SK-N-MC (cell line): ENCODE measurements around the gene GLT6D1.

Experiments used
- EZH2 ChIP-seq: fragments of 200-600 bp; sonication (generic); IDR thresholded peaks from one replicate; pipeline ENCODE4 v1.6.1; 2017; ENCODE audit warnings: antibody characterized with exemption
- POLR2AphosphoS5 ChIP-seq: IDR thresholded peaks from 2 replicates; pipeline ENCODE4 v1.6.1; 2012; ENCODE audit warnings: mild to moderate bottlenecking, low read depth, low read length, borderline replicate concordance

- TF ChIP-seq EZH2 (no peak), POLR2AphosphoS5 (no peak)
These were observed 30.4 kb upstream of the GLT6D1 start for GRCh38 chr9:135669616-135670285.
